ENCODE data around the gene GGACT. TPM values are rescaled to one million over a fixed set of nuclear protein-coding genes. Genes with fewer than 3 reads are reported as not detected.

The GGACT gene
- total RNA-seq, 4 donors from 2014 or later: 1.9 to 8.7 (median 5.6) TPM

GRCh38 chr13:100523411-100523810 is 65.2 kb downstream of the GGACT start:
- Histone ChIP-seq H3K36me3 (no peaks in the 10 kb centered on the region), H3K4me3 (replicated peaks in 1 of 3) (no peak overlapping the region), H3K27me3 (no peaks in the 10 kb centered on the region), H3K27ac (no peak overlapping the region), H3K4me1 (no peaks in the 10 kb centered on the region), H3K9me3 (no peaks in the 10 kb centered on the region)
- no peak for TF ChIP-seq CTCF (IDR thresholded peaks at IDR 0.05)
- TF ChIP-seq POLR2A (IDR thresholded peaks at IDR 0.05): no peak
- intact Hi-C loops (cut with DNase I): no loop called here
- 93 to 97% methylated on average over 14 of the region's 14 CpGs for WGBS, 2 donors
- DNase-seq: no peak

- 97 to 98% methylated on average over 9 of the region's 9 CpGs for WGBS, 2 donors
- no peak overlapping the region for H3K27ac ChIP-seq
- no peaks in the 10 kb centered on the region for H3K9me3 ChIP-seq
- DNase-seq: no peak
- no peaks in the 10 kb centered on the region for H3K4me1 ChIP-seq
- H3K36me3 ChIP-seq: no peaks in the 10 kb centered on the region
- H3K27me3 ChIP-seq: no peaks in the 10 kb centered on the region
- no peak overlapping the region for H3K4me3 ChIP-seq (replicated peaks in 1 of 3)
- TF ChIP-seq POLR2A (IDR thresholded peaks at IDR 0.05): no peak
- TF ChIP-seq CTCF (IDR thresholded peaks at IDR 0.05): no peak
- intact Hi-C loops (cut with DNase I): no loop called here
Measured at GRCh38 chr13:100522618-100523309, 65.8 kb downstream of the GGACT start.

- TF ChIP-seq CTCF (IDR thresholded peaks at IDR 0.05) (no peak), POLR2A (IDR thresholded peaks at IDR 0.05) (no peak)
- WGBS, 2 donors: 90 to 94% methylated on average over 19 of the region's 19 CpGs
Measured at GRCh38 chr13:100521851-100522617, 66.6 kb downstream of the GGACT start.

DNA sequence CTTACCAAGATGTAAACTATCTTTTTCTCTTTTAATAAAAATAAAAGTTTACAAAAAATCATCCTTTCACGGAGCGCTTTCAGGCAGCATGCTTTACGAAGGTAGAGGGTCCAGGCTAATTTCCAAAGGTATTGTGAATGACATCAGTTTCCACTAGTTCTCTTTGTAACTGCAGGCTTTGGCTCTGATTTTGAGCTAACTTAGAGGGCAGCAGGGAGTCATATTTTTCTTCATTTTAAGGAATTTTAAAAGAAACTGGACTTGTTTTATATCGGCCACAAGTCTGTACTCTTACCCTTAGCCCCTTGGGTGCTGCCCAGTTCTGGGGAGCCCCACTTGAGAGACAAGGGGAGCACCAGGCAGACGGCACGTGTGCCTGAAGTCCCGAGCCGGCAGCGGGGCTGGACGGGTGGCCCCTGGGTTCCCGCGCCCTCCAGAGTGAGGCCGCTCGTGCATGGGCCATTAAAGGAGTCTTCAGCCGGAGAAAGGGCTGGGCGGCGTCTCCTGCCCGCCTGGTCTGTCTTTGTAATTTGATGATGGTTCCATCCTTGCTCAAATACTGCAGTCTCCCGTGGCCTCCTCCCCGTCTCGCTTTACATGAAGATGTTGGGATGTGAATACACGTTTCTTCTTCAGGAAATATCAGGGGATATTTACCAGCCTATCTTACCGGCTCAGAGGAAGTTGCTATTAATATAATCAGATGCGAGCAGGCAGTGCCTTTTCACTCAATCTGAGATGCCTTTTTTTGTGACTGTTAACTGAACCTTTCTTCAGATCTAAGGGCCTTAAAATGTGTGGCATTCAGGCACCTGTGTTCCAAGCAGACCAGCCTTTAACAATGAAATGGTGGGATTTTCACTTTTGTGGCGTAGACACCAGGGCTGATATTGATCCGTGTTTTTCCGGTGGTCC is 67.4 kb downstream of the GGACT start:
- no peak overlapping the region for H3K4me3 ChIP-seq (replicated peaks in 1 of 3)
- H3K36me3 ChIP-seq: no peaks in the 10 kb centered on the region
- no peak for DNase-seq
- H3K27me3 ChIP-seq: no peaks in the 10 kb centered on the region
- H3K9me3 ChIP-seq: no peaks in the 10 kb centered on the region
- intact Hi-C loops (cut with DNase I): no loop called here
- H3K4me1 ChIP-seq: no peaks in the 10 kb centered on the region
- TF ChIP-seq CTCF (IDR thresholded peaks at IDR 0.05) (no peak), POLR2A (IDR thresholded peaks at IDR 0.05) (no peak)
- H3K27ac ChIP-seq: no peak overlapping the region
- WGBS, 2 donors: 79 to 86% methylated on average over 27 of the region's 27 CpGs

More at GRCh38 chr13:100521851-100522617, 66.6 kb downstream of the GGACT start:
- no peaks in the 10 kb centered on the region for H3K27me3 ChIP-seq
- no peak overlapping the region for H3K27ac ChIP-seq
- no peaks in the 10 kb centered on the region for H3K4me1 ChIP-seq
- no peaks in the 10 kb centered on the region for H3K36me3 ChIP-seq
- H3K4me3 ChIP-seq (replicated peaks in 1 of 3): no peak overlapping the region
- no peak for DNase-seq
- intact Hi-C loops (cut with DNase I): no loop called here
- no peaks in the 10 kb centered on the region for H3K9me3 ChIP-seq

Measured in thyroid gland (tissue), 4 donors.